Activated T-helper 17 cell treated with anti-CD3 and anti-CD28 coated beads, Interleukin-2, amount 50 U/mL, for 72 hours (primary cell): ENCODE measurements around the gene LCE1C. TPM values are rescaled to one million over a fixed set of nuclear protein-coding genes. Genes with fewer than 3 reads are reported as not detected.
A peak's percentile ranks its signal among the peaks of the same experiment; 100 is the strongest.

Experiments used
- ATAC-seq: fragments of 150-1000 bp; cut with Tn5 transposase; replicated peaks from 2 replicates; pipeline ENCODE4 v1.10.0; 2021; ENCODE audit warnings: mild to moderate bottlenecking, moderate library complexity
- H3K27ac Mint-ChIP-seq: one replicate; pipeline ENCODE4 v1.8.0; 2022; ENCODE audit warnings: mixed read lengths
- H3K27me3 Mint-ChIP-seq: one replicate; pipeline ENCODE4 v1.8.0; 2022; ENCODE audit warnings: mixed read lengths
- H3K36me3 Mint-ChIP-seq: one replicate; pipeline ENCODE4 v1.8.0; 2022; ENCODE audit warnings: low read depth, mild to moderate bottlenecking, mixed read lengths
- H3K4me1 Mint-ChIP-seq: one replicate; pipeline ENCODE4 v1.8.0; 2022; ENCODE audit warnings: mixed read lengths
- H3K4me3 Mint-ChIP-seq: one replicate; pipeline ENCODE4 v1.8.0; 2022; ENCODE audit warnings: mild to moderate bottlenecking, mixed read lengths
- H3K9me3 Mint-ChIP-seq: one replicate; pipeline ENCODE4 v1.8.0; 2022; ENCODE audit warnings: mixed read lengths
- total RNA-seq, 2 donors: library from RNA; stranded (reverse); gene quantifications; one replicate each; pipeline ENCODE4 v1.2.3, GENCODE V29; 2022

LCE1C gene, protein sequence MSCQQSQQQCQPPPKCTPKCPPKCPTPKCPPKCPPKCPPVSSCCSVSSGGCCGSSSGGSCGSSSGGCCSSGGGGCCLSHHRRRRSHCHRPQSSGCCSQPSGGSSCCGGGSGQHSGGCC
- not detected for total RNA-seq

DNA sequence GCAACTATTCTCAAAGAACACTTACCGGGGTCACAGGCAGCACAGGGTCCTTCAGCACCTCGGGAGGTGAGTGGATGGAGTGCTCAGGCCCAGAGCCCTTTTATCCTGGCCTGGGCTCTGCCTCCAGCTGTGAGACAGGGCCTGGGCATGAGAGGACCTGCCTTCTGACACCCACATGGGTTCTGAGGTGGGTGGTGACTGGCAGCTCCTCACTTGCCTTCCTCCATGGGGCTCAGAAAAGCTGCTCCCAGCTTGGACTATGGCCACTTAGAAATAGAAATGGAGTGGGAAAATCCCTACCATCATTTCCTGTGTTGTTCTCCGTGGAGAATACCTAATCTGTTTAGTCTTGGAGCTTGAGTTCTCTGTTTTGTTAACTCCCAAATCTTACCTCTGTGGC lies at the start of gene LCE1C:
TSS of gene LCE1C (minus strand) at position 76 of the 400 bp plus-strand sequence. CDS start 1,173 bp downstream, outside the sequence.
- no peak for ATAC-seq
- no peaks in the 10 kb centered on the region for H3K4me1 Mint-ChIP-seq
- no peak within 1 kb of the TSS for H3K4me3 Mint-ChIP-seq
- H3K27ac Mint-ChIP-seq, result no peak within 1 kb of the TSS
- H3K36me3 Mint-ChIP-seq, result no peaks in the 10 kb centered on the region
- peaks cover 4% of the 10 kb centered on the region for H3K9me3 Mint-ChIP-seq
- H3K27me3 Mint-ChIP-seq, result peaks cover 23% of the 10 kb centered on the region

DNA sequence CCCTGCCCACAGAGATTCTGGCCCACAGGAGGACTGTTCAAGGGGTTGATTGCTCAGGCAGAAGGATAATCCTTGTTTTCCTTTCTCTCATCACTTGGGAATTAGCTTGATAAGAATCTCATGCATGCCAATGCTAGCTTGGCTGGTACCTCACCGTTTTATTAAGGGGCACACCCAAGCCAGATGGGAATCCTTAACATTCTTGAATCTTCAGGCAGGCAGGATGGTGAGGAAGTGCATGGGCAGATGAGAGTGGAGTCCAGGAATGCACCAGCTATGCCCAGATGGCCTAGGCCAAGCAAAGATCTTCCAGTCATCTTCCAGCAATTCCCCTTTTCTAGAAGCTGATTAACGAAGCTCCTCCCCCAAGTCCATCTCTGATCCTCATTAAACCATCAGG lies 49.2 kb upstream of the LCE1C start:
- Mint-ChIP-seq H3K4me1 (no peaks in the 10 kb centered on the region), H3K27ac (no peak overlapping the region), H3K4me3 (no peak overlapping the region), H3K27me3 (peaks cover 18% of the 10 kb centered on the region), H3K36me3 (no peaks in the 10 kb centered on the region), H3K9me3 (no peaks in the 10 kb centered on the region)
- no peak for ATAC-seq

DNA sequence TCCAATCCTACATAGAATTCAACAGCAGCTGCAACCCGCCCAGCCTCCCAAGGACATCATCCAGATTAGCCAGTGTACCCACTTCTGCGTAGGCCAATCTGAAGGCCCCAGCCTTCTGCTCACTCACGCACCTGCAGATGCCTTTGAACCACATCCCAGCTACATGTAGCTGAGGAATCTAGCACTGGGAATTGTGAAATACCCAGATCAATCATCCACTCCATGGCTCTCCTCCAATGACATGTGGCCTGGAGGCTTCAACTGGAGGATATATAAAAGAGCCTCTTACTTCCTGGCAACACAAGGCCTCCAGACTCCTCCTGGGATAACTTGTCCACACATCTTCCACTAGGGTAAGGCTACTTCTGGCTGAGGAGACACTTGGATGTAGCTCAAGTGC lies 36.1 kb upstream of the LCE1C start, which contains the start of gene LCE6A:
TSS of gene LCE6A (plus strand) at position 301 of the 400 bp plus-strand sequence. CDS start 665 bp downstream, outside the sequence.
- Mint-ChIP-seq H3K27me3 (peaks cover 10% of the 10 kb centered on the region), H3K4me1 (no peaks in the 10 kb centered on the region), H3K9me3 (no peaks in the 10 kb centered on the region), H3K27ac (no peak within 1 kb of the TSS), H3K4me3 (no peak within 1 kb of the TSS), H3K36me3 (no peaks in the 10 kb centered on the region)
- ATAC-seq, result no peak

DNA sequence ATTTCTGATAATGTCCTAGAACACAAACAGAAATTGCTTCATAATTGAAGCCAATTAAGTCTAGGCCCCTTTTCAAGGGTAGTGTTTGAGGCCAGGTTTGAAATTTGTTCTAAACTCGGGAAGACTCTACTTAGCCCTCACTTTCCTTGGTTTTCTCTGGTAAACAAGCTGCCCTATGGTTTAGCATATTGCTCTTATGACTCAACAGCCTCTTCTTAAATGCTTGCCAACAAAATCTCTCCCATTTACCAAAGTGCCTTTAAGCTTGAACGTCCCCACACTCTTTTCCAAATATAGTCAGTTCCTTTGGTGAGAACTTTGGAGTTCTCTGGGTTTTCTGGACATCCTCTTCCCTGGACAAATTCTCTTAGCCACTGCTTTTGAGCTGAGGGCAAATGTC lies 30.4 kb upstream of the LCE1C start:
- H3K27ac Mint-ChIP-seq, result no peak overlapping the region
- H3K4me1 Mint-ChIP-seq, result no peaks in the 10 kb centered on the region
- H3K9me3 Mint-ChIP-seq, result no peaks in the 10 kb centered on the region
- no peak overlapping the region for H3K4me3 Mint-ChIP-seq
- H3K36me3 Mint-ChIP-seq, result no peaks in the 10 kb centered on the region
- H3K27me3 Mint-ChIP-seq, result peaks cover 6% of the 10 kb centered on the region
- no peak for ATAC-seq

DNA sequence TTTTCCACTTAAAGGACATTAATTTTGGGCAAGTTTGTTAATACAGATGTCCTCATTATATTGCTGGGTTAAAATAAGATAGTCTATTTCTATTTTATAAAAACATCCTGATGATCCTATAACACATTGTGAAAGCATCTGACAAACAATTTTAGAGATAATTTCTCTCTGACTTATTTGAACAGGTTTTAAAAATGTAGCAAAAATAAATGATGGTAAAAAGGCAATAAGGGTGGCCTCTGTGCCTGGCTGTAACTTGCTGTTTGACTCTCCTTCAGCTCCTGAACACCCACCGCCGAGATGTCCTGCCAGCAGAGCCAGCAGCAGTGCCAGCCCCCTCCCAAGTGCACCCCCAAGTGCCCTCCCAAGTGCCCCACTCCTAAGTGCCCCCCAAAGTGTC lies 20.7 kb upstream of the LCE1C start, which contains the start of gene LCE1A:
TSS of gene LCE1A (plus strand) at position 301 of the 400 bp plus-strand sequence. CDS start at position 301, 0 bp downstream.
- Mint-ChIP-seq H3K4me3 (no peak within 1 kb of the TSS), H3K9me3 (no peaks in the 10 kb centered on the region), H3K27me3 (peaks cover 50% of the 10 kb centered on the region), H3K36me3 (no peaks in the 10 kb centered on the region), H3K27ac (no peak within 1 kb of the TSS), H3K4me1 (peaks cover 4% of the 10 kb centered on the region)
- no peak for ATAC-seq

DNA sequence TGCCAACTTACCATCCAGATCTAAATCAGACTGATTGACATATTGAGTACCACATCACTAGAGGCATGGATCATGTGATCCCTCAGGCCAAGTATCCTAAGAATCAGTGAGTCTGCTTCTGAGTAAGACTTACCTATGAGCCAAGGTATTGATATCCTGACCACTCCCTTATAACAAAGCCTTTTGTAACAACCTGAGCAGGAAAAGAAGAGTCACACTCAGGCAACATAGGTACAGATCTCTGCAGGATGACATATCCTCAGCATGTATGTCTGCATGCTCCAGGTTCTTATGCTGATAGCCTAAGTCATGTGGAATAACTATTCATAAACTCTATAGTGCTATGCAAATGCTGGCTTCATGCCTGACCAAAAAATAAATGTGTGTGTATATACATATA lies 18.5 kb upstream of the LCE1C start:
- no peaks in the 10 kb centered on the region for H3K36me3 Mint-ChIP-seq
- peaks cover 46% of the 10 kb centered on the region for H3K27me3 Mint-ChIP-seq
- no peak overlapping the region for H3K27ac Mint-ChIP-seq
- H3K4me1 Mint-ChIP-seq, result peaks cover 4% of the 10 kb centered on the region
- no peak for ATAC-seq
- no peaks in the 10 kb centered on the region for H3K9me3 Mint-ChIP-seq
- H3K4me3 Mint-ChIP-seq, result no peak overlapping the region

DNA sequence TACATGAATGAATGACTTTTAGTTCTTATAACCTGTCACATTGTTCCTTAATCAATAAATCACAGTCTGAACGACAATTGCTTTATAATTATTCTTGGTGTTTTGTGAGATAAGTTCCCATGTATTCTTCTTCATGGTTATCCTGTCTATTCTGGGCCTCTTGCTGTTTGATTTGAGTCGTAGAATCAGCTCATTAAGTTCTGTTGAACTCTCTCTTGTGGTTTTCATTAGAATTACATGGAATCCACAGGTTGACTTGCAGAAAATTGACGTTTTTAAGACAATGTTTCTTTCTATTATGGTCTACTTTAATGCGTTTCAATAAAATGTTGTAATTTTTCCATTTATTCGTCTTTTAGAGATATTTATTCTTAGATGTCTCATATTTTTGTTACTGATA lies 16.8 kb upstream of the LCE1C start:
- Mint-ChIP-seq H3K9me3 (no peaks in the 10 kb centered on the region), H3K4me3 (no peak overlapping the region), H3K36me3 (no peaks in the 10 kb centered on the region), H3K4me1 (peaks cover 4% of the 10 kb centered on the region), H3K27me3 (peaks cover 30% of the 10 kb centered on the region), H3K27ac (no peak overlapping the region)
- no peak for ATAC-seq

DNA sequence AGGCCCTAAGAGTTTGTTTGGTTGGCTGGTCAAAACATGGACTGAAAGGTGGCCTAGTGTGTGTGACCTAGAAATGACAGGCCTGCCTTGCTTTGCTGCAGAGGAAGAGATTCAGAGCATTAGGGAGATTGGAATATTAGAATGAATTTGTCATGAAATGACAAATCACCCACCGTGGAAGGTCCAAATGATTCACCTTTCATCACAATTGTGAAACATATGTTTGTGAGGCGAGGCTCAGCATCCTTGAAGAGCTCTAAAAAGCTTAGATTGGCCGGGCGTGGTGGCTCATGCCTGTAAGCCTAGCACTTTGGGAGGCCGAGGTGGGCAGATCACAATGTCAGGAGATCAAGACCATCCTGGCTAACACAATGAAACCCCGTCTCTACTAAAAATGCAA lies 10.9 kb upstream of the LCE1C start:
- Mint-ChIP-seq H3K27me3 (peaks cover 21% of the 10 kb centered on the region), H3K4me1 (no peaks in the 10 kb centered on the region), H3K9me3 (no peaks in the 10 kb centered on the region), H3K27ac (no peak overlapping the region), H3K36me3 (no peaks in the 10 kb centered on the region), H3K4me3 (no peak overlapping the region)
- no peak for ATAC-seq

DNA sequence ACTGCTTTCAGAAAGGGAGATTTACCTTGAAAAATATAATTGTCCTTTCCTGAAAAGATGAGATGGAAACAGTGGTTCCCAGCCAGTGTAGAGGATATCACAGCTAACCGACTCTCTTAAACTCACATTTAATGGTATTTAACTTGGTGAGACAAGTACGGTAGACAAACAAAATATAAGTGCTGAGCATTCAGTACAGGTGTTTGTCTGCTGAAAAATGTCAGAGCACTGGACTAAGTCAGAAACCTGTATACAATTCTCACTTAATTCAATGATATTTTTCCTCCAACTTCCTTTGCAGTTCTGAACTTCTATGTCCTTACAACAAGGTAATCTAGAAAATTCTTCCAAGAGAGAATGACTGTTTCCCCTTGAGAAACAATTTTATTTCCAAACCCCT lies 5.2 kb upstream of the LCE1C start, which contains the start of gene LCE1B:
TSS of gene LCE1B (plus strand) at position 301 of the 400 bp plus-strand sequence. CDS start 476 bp downstream, outside the sequence.
- Mint-ChIP-seq H3K4me3 (no peak within 1 kb of the TSS), H3K27ac (no peak within 1 kb of the TSS), H3K36me3 (no peaks in the 10 kb centered on the region), H3K4me1 (no peaks in the 10 kb centered on the region), H3K27me3 (peaks cover 21% of the 10 kb centered on the region), H3K9me3 (peaks cover 4% of the 10 kb centered on the region)
- ATAC-seq, result no peak

DNA sequence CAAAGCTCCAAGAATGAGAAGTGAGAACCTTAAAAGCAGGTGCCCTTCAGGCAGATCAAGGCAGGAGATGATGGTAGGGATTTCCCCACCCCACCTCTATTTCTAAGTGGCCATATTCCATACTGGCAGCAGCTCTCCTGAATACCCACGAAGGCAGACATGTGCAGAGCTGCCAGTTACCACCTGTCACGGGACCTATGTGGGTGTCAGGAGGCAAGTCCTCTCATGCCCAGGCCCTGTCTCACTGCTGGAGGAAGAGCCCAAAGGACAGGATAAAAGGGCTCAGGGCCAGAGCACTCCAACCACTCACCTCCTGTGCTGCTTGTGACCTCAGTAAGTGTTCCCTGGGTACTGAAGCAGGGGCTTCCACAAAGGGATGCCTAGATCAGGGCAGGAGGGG lies 4.6 kb upstream of the LCE1C start:
- Mint-ChIP-seq H3K4me1 (no peaks in the 10 kb centered on the region), H3K9me3 (peaks cover 4% of the 10 kb centered on the region), H3K27me3 (peaks cover 21% of the 10 kb centered on the region), H3K36me3 (no peaks in the 10 kb centered on the region), H3K27ac (no peak overlapping the region), H3K4me3 (no peak overlapping the region)
- ATAC-seq, result no peak

DNA sequence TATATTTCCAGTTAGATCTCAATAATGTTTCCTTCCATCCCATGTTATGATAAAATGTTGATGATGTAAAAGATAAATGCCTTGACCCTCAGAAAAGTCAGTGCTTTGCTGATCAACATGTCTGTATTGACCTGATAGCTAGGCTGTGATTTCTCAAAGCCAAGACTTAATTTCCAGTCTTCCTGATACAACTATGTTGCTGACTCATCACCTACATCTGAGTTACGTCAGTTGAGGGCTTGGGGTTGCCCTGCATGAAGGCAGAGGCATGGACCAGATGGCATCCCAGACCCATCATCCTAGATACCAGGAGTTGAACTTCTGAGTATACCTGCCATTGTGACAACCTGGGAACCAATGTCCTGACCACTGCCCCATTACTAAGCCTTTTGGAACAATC lies 5.1 kb downstream of the LCE1C start:
- Mint-ChIP-seq H3K27me3 (peaks cover 38% of the 10 kb centered on the region), H3K4me1 (no peaks in the 10 kb centered on the region), H3K36me3 (no peaks in the 10 kb centered on the region), H3K9me3 (no peaks in the 10 kb centered on the region), H3K27ac (no peak overlapping the region), H3K4me3 (no peak overlapping the region)
- ATAC-seq, result no peak

DNA sequence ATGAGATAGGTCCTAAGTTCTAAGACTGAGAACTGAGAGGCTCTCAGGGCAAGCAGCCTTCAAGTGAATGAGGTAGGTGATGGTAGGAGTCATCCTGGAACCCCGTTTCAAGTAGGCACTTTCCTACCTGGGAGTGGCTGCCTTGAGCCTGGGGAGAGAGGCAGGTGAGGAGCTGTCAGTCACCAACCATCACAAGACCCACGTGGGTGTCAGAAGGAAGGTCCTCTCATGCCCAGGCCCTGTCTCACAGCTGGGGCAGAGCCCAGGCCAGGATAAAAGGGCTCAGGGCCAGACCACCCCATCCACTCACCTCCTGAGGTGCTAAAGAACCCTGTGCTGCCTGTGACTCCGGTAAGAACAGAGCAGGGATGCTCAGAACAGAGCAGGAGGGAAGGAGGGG lies 10.0 kb downstream of the LCE1C start, which contains the start of gene LCE1D:
TSS of gene LCE1D (plus strand) at position 301 of the 400 bp plus-strand sequence. CDS start 1,074 bp downstream, outside the sequence.
- Mint-ChIP-seq H3K4me1 (no peaks in the 10 kb centered on the region), H3K9me3 (no peaks in the 10 kb centered on the region), H3K27ac (no peak within 1 kb of the TSS), H3K36me3 (no peaks in the 10 kb centered on the region), H3K4me3 (no peak within 1 kb of the TSS), H3K27me3 (peaks cover 37% of the 10 kb centered on the region)
- ATAC-seq, result no peak

DNA sequence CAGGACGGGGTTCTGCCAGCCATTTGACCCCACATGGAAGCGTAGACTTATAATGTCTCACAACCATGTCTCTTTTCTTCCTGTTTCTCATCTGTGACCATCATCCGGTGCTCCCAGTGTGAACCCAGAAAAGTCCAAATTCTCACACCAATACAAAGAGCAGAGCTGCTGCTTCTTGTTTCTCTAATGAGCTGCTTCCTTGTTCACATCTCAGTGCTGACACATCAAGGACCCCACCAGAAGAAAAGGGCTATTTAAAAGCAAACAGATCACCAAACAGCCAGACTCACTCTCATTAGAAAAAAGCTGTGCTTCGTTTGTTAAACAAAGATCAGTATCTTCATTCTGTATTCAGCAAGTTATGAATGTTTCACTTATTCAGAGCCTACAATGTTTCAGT lies 10.8 kb downstream of the LCE1C start:
- H3K9me3 Mint-ChIP-seq, result no peaks in the 10 kb centered on the region
- no peak overlapping the region for H3K27ac Mint-ChIP-seq
- no peaks in the 10 kb centered on the region for H3K4me1 Mint-ChIP-seq
- H3K27me3 Mint-ChIP-seq, result peaks cover 31% of the 10 kb centered on the region
- ATAC-seq, result no peak
- H3K4me3 Mint-ChIP-seq, result no peak overlapping the region
- H3K36me3 Mint-ChIP-seq, result no peaks in the 10 kb centered on the region

DNA sequence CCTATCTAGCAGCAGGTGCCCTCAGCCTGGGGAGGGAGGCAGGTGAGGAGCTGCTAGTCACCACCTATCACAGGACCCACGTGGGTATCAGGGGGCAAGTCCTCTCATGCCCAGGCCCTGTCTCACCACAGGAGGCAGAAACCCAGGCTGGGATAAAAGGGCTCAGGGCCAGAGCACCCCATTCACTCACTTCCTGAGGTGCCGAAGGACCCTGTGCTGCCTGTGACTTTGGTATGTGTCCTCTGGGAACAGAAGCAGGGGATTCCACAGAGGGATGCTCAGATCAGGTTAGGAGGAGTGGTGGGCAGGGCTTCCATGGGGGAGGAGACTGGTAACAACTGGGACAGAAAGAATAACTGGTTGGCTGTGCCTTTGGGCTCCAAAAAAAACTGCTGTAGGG lies 20.4 kb downstream of the LCE1C start, which contains the start of gene LCE1E:
TSS of gene LCE1E (plus strand) at position 181 of the 400 bp plus-strand sequence. CDS start 1,043 bp downstream, outside the sequence.
- Mint-ChIP-seq H3K9me3 (no peaks in the 10 kb centered on the region), H3K27ac (no peak within 1 kb of the TSS), H3K36me3 (no peaks in the 10 kb centered on the region), H3K4me1 (no peaks in the 10 kb centered on the region), H3K4me3 (no peak within 1 kb of the TSS), H3K27me3 (peaks cover 47% of the 10 kb centered on the region)
- no peak for ATAC-seq

DNA sequence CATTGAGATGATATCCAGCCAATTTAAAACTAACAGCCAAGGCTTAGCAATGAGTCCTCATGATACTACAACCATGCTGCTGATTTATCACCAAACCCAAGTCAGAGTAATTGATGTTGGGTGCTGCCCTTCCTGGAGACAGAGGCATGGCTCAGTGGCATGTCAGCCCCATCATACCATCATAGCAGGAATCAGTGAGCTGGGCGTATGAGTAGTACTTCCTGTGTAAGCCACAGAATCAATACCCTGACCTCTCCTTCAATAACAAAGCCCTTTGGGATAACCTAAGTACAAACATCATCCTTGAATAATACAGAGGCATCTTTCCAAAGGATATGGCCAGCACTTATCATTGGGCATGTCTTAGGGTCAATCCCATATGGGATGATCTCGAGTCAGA lies 23.4 kb downstream of the LCE1C start:
- H3K27me3 Mint-ChIP-seq, result peaks cover 46% of the 10 kb centered on the region
- no peak overlapping the region for H3K4me3 Mint-ChIP-seq
- ATAC-seq, result peak; percentile 73
- H3K4me1 Mint-ChIP-seq, result no peaks in the 10 kb centered on the region
- no peak overlapping the region for H3K27ac Mint-ChIP-seq
- no peaks in the 10 kb centered on the region for H3K36me3 Mint-ChIP-seq
- no peaks in the 10 kb centered on the region for H3K9me3 Mint-ChIP-seq
